GM21737 (cell line): ENCODE measurements around the gene ACP3.
"Not testable (repeated sequence)": the region's sequence is repeated elsewhere in the genome, so short reads cannot be mapped to it uniquely, and the experiment has no call there.

Experiments
- ATAC-seq: cut with Tn5 transposase; IDR thresholded peaks from one replicate; pipeline ENCODE4 v1.9.1; 2021; ENCODE audit warnings: mild to moderate bottlenecking, moderate library complexity; ENCODE audit not compliant: unreplicated experiment

ACP3 gene, protein sequence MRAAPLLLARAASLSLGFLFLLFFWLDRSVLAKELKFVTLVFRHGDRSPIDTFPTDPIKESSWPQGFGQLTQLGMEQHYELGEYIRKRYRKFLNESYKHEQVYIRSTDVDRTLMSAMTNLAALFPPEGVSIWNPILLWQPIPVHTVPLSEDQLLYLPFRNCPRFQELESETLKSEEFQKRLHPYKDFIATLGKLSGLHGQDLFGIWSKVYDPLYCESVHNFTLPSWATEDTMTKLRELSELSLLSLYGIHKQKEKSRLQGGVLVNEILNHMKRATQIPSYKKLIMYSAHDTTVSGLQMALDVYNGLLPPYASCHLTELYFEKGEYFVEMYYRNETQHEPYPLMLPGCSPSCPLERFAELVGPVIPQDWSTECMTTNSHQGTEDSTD

DNA sequence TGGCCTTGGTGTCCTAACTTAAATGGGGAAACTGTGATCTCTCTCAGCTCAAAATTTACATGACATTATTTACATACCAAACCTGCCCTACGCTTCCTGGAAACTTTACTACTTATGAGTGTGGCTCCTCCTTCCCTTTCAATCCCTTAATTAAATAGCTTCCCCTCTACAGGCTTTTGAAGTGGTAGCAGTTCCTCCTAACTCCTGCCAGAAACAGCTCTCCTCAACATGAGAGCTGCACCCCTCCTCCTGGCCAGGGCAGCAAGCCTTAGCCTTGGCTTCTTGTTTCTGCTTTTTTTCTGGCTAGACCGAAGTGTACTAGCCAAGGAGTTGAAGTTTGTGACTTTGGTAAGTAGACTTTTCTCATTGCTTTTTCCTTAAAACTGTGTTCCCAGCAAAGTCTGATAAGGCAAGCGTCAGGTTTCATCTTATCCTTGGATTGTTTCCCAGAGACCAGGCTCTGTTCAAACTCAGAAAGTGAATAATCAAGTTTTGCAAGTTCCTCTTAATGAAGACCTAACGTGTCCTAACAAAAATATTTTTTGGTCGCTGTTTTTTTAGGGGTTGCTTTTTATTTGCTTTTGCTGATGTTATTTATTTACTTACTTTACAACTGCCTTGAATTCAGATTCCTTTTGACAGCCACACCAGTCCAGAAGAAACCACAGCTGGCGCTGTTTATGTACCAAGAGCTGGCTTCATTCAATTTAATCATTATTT, at the start of gene ACP3:
Gene ACP3, plus strand, starts transcription at position 179 of the 720 bp plus-strand sequence. Its CDS starts 50 bp downstream, at position 229.
- ATAC-seq, result peak; percentile 59

DNA sequence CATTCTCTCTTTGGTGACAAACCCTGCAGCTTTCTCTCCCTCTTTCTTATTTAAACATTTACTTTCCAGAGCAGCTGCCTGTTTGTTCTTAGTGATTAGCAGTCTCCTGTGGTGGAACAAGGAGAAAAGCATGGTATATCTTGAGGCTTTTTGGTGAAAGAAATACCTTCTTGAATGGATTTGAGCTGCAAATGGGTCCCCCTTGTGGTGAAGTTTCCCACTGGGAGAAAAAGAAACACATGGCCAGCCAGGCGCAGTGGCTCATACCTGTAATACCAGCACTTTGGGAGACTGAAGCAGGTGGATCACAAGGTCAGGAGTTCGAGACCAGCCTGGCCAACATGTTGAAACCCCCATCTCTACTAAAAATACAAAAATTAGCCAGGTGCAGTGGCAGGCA, 48.3 kb upstream of the ACP3 start:
- no peak for ATAC-seq

DNA sequence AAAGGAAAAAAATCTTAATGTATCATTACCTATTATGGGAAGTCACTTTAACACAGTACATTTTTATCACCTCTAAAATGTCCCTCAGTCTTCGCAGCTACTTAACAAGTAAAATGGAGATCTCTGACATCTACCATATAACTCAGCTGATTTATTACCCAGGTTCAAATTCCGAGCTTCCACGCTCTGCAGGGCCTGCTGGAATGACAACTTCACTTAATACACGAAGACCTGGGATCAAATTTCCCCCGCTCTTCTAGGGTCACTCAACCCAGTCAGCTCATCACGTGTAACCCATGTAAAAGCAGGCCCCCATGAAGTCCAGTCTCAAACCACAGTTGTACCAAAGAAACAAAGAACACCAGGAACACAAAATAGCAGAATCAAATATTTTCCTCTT, 44.2 kb upstream of the ACP3 start:
- ATAC-seq, result no peak

DNA sequence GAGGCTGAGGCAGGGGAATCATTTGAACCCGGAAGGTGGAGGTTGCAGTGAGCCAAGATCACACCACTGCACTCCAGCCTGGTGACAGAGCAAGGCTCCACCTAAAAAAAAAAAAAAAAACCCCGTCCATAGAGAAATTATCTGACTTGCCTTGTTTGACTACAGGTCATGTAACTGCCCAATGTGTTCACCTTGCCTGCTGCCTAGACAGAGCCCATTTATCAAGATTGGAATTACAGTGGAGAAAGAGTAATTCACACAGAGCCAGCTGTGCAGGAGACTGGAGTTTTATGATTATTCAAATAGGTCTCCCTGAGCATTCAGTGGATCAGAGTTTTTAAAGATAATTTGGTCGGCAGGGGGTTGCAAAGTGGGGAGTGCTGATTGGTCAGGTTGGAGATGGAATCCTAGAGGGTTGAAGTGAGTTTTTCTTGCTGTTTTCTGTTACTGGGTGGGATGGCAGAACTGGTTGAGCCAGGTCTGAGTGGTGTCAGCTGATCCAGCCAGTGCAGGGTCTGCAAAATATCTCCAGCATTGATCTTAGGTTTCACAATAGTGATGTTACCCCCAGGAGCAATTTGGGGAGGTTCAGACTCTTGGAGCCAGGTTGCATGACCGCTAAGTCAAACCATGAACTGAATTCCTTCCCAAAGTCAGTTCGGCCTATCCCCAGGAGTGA, 40.8 kb upstream of the ACP3 start:
- no peak for ATAC-seq

DNA sequence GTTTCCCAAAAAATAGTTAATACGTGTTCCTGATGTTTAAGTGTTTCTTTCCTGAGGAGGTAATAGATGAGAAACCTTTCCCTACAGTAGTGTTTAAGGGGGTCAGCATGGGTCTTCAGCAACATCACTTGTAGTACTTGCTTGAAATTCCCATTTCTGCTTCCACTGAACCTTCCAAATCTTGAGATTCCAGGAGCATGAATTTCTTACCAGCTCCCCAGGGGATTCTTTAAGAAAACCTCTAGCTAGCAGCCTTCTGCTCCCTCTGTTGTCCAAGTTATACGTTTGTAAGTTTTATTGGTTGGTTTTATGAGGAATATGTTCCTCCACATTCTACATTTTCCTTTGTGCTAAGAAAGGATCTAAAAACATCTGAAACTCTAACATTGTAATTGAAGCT, 38.2 kb upstream of the ACP3 start:
- ATAC-seq, result no peak

DNA sequence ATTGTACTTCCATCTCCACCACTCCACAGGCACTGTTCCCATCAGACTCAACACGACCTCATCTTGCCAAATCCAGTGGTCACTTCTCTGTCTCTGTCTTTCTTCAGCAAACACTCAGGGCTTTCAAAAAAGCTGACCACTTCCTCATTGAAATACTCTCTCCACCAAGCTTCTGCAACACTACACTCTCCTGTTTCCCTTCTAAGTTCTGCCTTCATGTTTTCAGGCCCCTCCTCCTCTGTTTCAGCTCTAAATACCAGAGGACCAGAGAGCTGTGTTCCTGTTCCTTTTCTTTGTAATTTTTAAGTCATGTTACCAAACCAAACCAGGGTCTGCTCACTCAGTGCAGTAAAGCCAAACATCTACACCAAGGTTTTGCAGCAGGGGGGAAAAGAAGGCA, 33.8 kb upstream of the ACP3 start:
- ATAC-seq, result no peak

DNA sequence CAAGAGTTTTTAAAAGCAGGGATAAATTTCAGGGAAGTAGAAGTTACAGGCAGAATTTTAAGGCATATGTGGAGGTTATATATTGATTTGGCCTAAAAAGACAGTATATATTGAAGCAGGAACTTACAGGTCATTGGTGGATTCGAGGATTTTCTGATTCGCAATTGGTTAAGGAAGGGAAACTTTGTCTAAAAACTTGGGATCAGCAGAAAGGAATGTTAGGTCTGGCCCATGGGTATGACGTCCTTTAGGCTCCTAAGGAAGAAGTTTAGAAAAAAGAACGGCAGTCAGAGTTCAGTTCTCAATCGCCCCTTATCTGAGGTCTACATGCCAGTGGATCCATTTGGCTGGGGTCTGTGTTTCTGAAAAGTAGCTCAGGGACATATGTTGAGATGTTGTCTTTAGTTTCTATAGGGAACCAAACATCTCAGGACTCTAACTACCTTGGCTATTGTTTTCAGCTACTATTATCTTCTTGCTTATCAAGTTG, 33.2 kb upstream of the ACP3 start:
- no peak for ATAC-seq

DNA sequence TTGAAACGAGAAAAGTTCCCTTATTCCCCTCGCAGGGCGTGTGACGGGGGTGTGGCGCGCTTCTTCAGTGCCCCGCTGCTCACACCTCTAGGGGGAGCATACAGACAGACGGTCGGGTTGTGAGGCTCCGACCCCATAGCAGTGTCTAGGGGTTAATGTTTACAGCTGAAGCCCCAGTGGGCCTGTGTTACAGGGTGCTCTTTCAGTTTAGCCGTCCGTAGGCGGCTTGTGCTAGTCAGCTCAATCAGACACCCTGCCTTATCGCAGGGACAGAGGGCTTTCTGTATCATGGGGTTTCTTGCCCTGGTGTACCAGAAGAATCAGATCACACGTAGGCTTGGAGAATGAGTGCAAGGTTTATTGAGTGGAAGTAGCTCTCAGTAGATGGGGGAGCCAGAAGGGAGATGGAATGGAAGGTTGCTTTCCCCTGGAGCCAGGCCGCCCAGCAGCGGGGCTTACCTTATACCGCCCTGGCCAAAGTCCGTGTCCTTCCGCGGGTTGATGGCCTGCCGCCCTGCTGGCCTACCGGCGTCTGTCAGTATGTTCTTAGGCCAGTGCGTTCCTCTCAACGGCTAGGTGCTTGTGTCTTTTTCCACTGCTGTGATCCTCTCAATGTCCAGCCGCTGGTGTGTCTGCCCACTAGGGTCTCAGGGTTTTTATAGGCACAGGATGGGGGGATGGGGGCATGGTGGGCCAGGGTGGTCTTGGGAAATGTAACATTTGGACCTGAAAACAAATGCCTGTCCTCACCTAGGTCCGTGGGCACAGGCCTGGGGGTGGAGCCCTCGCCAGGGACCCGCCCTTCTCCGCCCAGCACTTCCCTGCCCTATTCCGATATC, 32.2 kb upstream of the ACP3 start:
- ATAC-seq, result no peak

DNA sequence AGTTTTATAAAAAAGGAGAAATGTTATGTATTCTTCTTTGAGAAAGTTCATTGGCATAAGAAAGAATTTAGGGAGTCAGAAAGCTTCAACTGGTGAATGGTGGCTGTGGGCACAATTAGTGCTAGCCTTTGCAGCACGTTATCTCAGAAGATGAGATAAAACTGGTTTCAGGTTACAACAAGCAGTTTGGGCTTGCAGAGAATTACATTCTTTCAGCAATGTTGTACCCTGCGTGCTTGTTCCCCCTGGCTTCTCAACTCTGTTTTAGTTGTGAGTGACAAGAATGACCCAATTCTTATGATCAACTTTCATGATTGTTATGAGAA, 31.6 kb upstream of the ACP3 start:
- no peak for ATAC-seq

DNA sequence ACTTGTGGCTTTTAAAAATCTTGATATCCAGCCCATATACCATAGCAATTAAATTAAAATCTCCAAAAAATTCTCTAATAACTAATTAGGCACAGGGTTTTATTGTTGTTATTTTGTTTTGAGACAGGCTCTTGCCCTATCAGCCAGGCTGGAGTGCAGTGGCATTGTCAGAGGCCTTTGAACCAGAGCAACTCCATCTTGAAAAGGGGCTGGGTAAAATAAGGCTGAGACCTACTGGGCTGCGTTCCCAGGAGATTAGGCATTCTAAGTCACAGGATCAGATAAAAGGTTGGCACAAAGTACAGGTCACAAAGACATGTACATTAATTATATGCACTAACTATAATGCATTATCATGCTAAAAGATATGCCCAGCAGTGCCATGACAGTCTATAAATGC, 31.2 kb upstream of the ACP3 start:
- no peak for ATAC-seq

DNA sequence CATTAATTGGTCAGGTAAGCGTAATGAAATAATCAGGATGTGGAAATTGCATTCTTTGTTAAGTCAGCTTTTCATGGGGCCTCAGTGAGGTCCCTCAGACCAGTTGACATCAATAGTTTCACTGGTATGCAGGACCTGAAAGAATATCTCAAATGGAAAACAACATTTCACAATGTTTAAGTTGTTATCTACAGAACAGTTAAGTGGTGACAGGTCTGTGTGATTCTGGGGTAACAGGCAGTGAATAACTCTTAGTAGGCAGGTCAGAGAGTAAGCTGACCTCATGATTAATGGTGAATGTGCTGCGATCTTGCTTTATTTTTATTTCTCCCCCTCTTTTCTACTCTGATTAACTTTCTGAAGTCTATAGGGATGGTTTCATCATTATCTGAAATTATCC, 28.9 kb upstream of the ACP3 start:
- ATAC-seq, result no peak

DNA sequence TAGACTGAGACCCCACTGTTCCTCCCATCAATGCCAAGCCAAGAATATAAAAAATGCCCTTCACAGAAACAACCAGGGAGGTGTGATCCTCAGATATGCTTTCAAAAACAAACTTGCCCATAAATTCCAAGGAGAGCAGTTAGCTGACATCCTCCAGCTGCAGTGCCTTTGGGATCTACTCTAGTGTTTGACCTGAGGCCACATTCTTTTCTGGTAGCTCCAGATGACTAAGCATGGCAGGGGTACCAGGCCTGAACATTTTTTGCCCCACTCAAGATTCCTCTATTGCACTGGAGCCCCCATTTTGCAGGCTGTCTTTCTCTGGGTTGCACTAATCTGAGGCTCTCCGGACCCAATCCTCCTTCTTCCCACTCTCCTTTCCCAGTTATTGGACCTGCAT, 27.9 kb upstream of the ACP3 start:
- no peak for ATAC-seq

DNA sequence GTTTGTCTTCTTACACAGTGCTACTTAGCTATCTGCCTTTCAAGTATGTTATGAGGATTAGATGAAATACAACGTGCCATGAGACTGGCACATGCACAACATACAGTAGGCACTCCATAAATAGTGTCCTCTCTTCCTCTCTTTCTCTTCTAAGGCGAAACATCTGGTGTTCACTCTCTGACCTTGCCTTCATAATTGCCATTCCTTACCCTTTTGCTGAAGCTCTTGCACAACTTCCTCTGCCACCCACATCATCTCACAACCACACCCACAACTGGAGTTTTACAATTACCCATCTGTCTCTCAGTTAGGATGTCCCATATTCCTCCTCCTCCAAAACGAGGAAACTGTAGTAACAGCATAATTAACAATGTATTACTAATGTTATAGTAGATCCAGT, 26.4 kb upstream of the ACP3 start:
- no peak for ATAC-seq

DNA sequence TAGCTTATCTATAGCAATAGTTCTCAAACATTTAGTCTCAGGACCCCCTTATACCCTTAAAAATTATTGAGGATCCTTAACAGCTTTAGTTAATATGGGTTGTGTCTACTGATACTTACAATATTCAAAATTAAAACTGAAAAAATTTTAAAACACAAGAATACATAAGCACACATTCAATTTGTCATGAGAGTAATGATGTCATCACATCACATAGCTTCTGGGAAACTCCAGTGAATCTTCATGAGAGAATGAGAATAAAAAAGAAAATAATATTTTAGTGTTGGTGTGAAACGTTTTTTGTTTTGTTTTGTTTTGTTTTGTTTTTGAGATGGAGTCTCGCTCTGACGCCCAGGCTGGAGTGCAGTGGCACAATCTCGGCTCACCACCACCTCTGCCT, 25.2 kb upstream of the ACP3 start:
- ATAC-seq, result no peak

DNA sequence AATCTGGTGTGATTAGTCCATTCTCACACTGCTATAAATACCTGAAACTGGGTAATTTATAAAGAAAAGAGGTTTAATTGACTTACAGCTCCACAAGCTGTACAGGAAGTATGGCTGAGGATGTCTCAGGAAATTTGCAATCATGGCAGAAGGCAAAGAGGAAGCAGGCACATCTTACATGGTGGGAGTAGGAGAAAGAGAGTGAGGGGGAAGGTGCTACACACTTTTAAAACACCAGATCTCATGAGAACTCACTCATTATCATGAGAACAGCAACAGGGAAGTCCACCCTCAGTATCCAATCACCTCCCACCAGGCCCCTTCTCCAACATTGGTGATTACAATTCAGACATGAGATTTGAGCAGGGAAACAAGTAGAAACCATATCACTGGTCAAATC, 24.0 kb upstream of the ACP3 start:
- no peak for ATAC-seq

DNA sequence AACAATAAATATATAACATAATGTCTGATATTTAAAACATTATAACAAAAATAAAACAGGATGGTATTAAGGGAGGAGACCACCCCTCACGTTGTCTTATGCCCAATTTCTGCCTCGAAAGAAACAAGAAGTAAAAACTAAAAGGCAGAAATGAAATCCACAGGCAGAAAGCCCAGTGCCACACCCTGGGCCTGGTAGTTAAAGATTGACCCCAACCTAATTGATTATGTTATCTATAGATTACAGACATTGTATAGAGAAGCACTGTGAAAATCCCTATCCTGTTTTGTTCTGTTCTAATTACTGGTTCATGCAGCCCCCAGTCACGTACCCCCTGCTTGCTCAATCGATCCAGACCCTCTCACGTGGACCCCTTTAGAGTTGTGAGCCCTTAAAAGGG, 22.3 kb upstream of the ACP3 start:
- ATAC-seq, result no peak

DNA sequence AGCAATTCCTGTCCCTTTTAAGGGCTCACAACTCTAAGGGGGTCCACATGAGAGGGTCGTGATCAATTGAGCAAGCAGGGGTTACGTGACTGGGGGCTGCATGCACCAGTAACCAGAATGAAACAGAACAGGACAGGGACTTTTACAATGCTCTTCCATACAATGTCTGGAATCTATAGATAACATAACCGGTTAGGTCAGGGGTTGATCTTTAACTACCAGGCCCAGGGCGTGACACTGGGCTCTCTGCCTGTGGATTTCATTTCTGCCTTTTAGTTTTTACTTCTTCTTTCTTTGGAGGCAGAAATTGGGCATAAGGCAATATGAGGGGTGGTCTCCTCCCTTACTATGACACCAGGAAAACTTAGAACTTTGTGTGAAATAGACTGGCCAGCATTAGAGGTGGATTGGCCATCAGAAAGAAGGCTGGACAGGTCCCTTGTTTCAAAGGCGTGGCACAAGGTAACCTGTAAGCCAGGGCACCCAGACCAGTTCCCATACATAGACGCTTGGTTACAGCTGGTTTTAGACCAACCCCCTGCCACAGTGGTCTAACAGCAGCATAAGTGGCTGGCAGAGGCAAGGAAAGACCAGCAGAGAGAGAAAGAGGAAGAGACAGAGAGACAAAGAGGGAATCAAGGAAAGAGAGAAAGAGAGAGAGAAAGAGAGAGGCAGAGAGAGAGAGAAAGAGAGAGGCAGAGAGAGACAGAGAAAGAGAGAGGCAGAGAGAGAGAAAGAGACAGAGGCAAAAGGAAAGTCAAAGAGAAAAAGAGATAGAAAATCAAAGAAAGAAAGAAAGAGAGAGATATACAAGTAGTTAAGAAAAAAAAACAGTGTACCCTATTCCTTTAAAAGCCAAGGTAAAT, 13.6 kb upstream of the ACP3 start:
- not testable (repeated sequence) for ATAC-seq

DNA sequence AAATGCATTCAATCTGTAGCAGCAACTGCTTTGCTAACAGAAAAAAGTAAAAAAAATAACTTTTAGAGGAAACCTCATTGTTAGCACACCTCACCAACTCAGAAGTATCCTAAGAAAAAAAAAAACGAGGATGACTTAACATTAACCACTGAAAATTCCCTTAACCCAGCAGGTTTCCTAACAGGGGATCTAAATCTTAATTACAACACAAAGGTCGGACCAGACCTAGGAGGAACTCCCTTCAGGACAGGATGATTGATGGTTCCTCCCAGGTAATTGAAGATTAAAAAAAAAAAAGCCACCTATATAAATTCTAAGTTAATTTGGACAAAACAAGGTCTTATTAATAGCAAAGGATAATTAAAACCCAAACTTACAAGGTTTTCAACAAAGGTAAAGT, 12.9 kb upstream of the ACP3 start:
- not testable (repeated sequence) for ATAC-seq

DNA sequence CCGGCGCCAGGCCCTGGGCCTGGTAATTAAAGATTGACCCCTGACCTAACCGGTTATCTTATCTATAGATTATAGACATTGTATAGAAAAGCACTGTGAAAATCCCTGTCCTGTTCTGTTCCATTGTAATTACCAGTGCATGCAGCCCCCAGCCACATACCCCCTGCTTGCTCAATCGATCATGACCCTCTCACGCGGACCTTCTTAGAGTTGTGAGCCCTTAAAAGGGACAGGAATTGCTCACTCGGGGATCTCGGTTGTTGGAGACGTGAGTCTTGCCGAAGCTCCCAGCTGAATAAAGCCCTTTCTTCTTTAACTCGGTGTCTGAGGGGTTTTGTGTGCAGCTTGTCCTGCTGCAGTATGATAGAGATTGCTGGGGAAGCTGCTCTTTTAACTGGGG, 7.2 kb upstream of the ACP3 start:
- ATAC-seq, result not testable (repeated sequence)

DNA sequence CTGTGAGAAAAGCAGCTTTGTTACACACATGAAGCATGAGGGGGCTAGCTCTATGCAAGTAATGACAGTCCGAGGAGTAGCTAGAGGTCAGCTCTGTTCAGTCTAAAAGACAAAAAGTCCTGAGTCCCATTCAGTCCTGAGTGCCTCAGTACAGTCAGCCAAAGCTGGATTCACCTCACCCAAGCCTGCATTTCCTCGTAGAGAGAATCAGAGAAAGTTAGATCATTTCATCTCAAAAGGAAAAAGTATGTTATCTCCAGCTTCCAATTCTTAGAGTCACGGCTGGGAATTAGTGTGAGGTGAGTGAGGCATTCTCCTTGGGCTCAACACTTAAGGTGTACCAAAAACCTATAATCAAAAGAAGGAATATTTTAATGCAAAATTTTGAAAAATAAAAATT, 5.9 kb upstream of the ACP3 start:
- ATAC-seq, result no peak
